OCI-LY1 (cell line): ENCODE results near the gene MRPL10.

Experiments
- H2AFZ ChIP-seq: fragments of 200-600 bp; sonication (generic), shearing (Covaris generic); 2 replicates; pipeline ENCODE4 v1.6.0; 2014; ENCODE audit warnings: antibody characterized with exemption, mild to moderate bottlenecking, low read length
- H3F3A ChIP-seq: fragments of 200-600 bp; sonication (generic), shearing (Covaris generic); 2 replicates; pipeline ENCODE4 v1.6.0; 2014; ENCODE audit warnings: mild to moderate bottlenecking, antibody characterized with exemption, low read length, moderate library complexity; ENCODE audit not compliant: insufficient read depth
- H3K27ac ChIP-seq: fragments of 200-600 bp; sonication (generic); 2 replicates; pipeline ENCODE4 v1.5.1; 2014; ENCODE audit warnings: low read length, mixed run types, mild to moderate bottlenecking, low read depth; ENCODE audit not compliant: poor library complexity, severe bottlenecking
- H3K27me3 ChIP-seq: fragments of 200-600 bp; sonication (generic); 2 replicates; pipeline ENCODE4 v1.6.0; 2014; ENCODE audit warnings: antibody characterized with exemption, mild to moderate bottlenecking, low read length, moderate library complexity; ENCODE audit not compliant: insufficient read depth
- H3K36me3 ChIP-seq: fragments of 200-600 bp; sonication (generic); 2 replicates; pipeline ENCODE4 v1.6.1; 2014; ENCODE audit warnings: mild to moderate bottlenecking, antibody characterized with exemption, low read length, moderate library complexity, mixed read lengths; ENCODE audit not compliant: insufficient read depth
- H3K4me1 ChIP-seq: fragments of 200-600 bp; sonication (generic); 2 replicates; pipeline ENCODE4 v1.5.1; 2014; ENCODE audit warnings: mild to moderate bottlenecking, low read length, moderate library complexity; ENCODE audit not compliant: insufficient read depth, severe bottlenecking
- H3K4me2 ChIP-seq: fragments of 200-600 bp; sonication (generic), shearing (Covaris generic); 2 replicates; pipeline ENCODE4 v1.6.1; 2014; ENCODE audit warnings: low read length
- H3K4me3 ChIP-seq: fragments of 200-600 bp; sonication (generic); 2 replicates; pipeline ENCODE4 v1.5.1; 2014; ENCODE audit warnings: low read length, low read depth, mild to moderate bottlenecking, mixed read lengths; ENCODE audit not compliant: poor library complexity, severe bottlenecking
- H3K79me2 ChIP-seq: fragments of 200-600 bp; shearing (Covaris generic); 2 replicates; pipeline ENCODE4 v1.6.1; 2016; ENCODE audit warnings: mixed run types, low read length, mixed read lengths; ENCODE audit not compliant: insufficient read depth
- H3K9ac ChIP-seq: fragments of 200-600 bp; sonication (generic), shearing (Covaris generic); 2 replicates; pipeline ENCODE4 v1.6.1; 2014; ENCODE audit warnings: mild to moderate bottlenecking, low read length, mixed read lengths
- H3K9me2 ChIP-seq: fragments of 200-600 bp; sonication (generic), shearing (Covaris generic); 2 replicates; pipeline ENCODE4 v1.6.1; 2014; ENCODE audit warnings: low read depth, mild to moderate bottlenecking, low read length, mixed read lengths
- H3K9me3 ChIP-seq: fragments of 200-600 bp; shearing (Covaris generic); 2 replicates; pipeline ENCODE4 v1.6.1; 2014; ENCODE audit warnings: low read length, mixed read lengths
- H4K20me1 ChIP-seq: fragments of 200-600 bp; sonication (generic), shearing (Covaris generic); 2 replicates; pipeline ENCODE4 v1.6.0; 2016; ENCODE audit warnings: mild to moderate bottlenecking, low read length; ENCODE audit not compliant: insufficient read depth
- EZH2 ChIP-seq: fragments of 200-600 bp; sonication (generic), shearing (Covaris generic); IDR thresholded peaks from 2 replicates; pipeline ENCODE4 v1.8.0; 2017; ENCODE audit warnings: borderline replicate concordance, mixed run types, mild to moderate bottlenecking, antibody characterized with exemption, low read length, moderate library complexity, mixed read lengths
- TF ChIP-seq, protein P1 (sequence below): fragments of 200-600 bp; sonication (generic), shearing (Covaris generic); IDR thresholded peaks from 2 replicates; pipeline ENCODE4 v1.5.1; 2017; ENCODE audit warnings: mild to moderate bottlenecking, antibody characterized with exemption, low read length, moderate library complexity, mixed read lengths

Gene MRPL10

DNA sequence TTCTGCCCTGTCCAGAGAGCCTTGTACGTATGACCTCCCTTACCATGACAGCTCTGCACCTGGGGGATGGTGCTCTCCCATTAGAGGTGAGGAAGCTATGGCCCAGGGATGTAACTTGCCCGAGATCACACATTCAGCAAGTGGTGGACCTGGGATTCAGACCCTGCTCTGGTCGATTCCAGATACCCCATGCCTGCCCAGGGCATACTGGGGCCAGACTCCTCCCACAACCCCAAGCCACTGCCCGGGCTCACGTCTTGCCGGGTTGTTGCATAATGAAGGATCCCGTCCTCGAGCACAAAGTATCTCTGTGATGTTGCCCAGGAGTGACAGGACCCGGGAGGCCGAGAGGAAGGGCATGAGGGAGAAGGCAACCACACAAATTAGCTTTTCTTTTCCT is 11.9 kb downstream of the MRPL10 start:
- no peak overlapping the region for H3K27ac ChIP-seq
- no peaks in the 10 kb centered on the region for H3F3A ChIP-seq
- H3K9me3 ChIP-seq: no peaks in the 10 kb centered on the region
- no peaks in the 10 kb centered on the region for H3K79me2 ChIP-seq
- TF ChIP-seq, protein P1, sequence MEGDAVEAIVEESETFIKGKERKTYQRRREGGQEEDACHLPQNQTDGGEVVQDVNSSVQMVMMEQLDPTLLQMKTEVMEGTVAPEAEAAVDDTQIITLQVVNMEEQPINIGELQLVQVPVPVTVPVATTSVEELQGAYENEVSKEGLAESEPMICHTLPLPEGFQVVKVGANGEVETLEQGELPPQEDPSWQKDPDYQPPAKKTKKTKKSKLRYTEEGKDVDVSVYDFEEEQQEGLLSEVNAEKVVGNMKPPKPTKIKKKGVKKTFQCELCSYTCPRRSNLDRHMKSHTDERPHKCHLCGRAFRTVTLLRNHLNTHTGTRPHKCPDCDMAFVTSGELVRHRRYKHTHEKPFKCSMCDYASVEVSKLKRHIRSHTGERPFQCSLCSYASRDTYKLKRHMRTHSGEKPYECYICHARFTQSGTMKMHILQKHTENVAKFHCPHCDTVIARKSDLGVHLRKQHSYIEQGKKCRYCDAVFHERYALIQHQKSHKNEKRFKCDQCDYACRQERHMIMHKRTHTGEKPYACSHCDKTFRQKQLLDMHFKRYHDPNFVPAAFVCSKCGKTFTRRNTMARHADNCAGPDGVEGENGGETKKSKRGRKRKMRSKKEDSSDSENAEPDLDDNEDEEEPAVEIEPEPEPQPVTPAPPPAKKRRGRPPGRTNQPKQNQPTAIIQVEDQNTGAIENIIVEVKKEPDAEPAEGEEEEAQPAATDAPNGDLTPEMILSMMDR: no peak
- no peak for TF ChIP-seq EZH2
- H3K4me3 ChIP-seq: no peak overlapping the region
- no peak overlapping the region for H2AFZ ChIP-seq
- no peaks in the 10 kb centered on the region for H4K20me1 ChIP-seq
- H3K4me2 ChIP-seq: no peak overlapping the region
- no peaks in the 10 kb centered on the region for H3K9me2 ChIP-seq
- H3K36me3 ChIP-seq: peaks cover 43% of the 10 kb centered on the region; the same call in 1 of the 2 replicates
- peaks cover 21% of the 10 kb centered on the region for H3K4me1 ChIP-seq
- H3K27me3 ChIP-seq: no peaks in the 10 kb centered on the region
- no peak overlapping the region for H3K9ac ChIP-seq

DNA sequence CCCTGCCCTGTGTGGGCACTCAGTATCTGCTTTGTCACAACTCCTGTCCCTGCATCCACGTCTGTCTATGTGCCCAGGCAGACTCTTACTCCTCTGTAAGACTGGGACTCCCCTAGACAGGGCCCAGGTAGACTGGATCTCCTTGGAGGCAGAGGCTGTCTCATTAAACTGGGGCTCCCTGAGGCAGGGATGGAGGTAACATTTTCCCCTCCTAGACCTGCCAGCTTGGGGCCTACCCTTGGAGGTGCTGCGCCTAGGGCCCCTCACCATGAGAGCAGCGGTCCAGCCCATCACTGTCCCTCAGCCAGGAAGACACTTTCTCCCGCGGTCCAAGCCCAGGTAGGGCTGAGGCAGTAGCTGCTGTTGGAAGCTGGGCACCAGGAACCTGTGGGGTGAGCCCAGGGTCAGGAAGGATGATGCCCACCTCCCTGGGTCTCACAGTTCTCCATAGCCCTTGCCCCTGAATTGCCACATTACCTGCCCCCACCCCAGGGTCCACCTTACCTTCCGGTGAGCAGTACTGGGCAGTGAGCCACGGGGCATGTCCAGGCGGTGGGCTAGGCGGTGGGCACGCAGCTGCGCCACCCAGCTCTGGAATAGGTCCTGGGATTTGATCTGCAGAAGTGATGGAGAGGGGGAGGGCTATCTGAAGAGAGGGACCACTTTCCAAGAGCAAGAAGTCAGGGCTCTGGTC is 13.2 kb downstream of the MRPL10 start:
- peaks cover 36% of the 10 kb centered on the region for H3K36me3 ChIP-seq
- H3K27ac ChIP-seq: no peak overlapping the region

DNA sequence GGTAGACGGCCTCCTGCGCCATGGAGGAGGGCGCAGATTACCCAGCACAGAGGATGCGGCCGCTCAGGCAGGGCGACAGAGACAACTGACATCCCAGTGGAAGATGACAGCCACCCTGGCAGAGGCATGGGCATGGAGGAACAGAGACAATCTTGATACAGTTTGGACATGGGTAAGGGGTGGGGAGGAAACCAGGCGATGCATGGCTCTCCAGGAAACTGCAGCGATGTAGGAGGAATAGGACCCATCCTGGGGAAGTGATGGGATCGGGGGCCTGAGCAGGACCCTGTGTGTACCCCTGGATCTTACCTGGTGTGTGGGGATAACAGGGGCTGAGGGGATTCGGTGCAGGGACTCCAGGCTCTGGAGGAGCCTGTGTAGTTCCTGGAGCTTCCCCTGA is 14.4 kb downstream of the MRPL10 start:
- H4K20me1 ChIP-seq: no peaks in the 10 kb centered on the region
- H3K9ac ChIP-seq: no peak overlapping the region
- H3F3A ChIP-seq: no peaks in the 10 kb centered on the region
- H3K4me2 ChIP-seq: no peak overlapping the region
- H3K9me2 ChIP-seq: no peaks in the 10 kb centered on the region
- no peak for TF ChIP-seq EZH2
- TF ChIP-seq, protein P1: no peak
- peaks cover 17% of the 10 kb centered on the region for H3K4me1 ChIP-seq
- H3K27me3 ChIP-seq: no peaks in the 10 kb centered on the region
- peaks cover 41% of the 10 kb centered on the region for H3K36me3 ChIP-seq
- H2AFZ ChIP-seq: no peak overlapping the region
- no peaks in the 10 kb centered on the region for H3K9me3 ChIP-seq
- H3K27ac ChIP-seq: no peak overlapping the region
- no peak overlapping the region for H3K4me3 ChIP-seq
- no peaks in the 10 kb centered on the region for H3K79me2 ChIP-seq

More for the DNA sequence above, 13.2 kb downstream of the MRPL10 start:
- no peaks in the 10 kb centered on the region for H3K9me3 ChIP-seq
- H3K4me2 ChIP-seq: no peak overlapping the region
- no peak overlapping the region for H2AFZ ChIP-seq
- TF ChIP-seq, protein P1: no peak
- no peak for TF ChIP-seq EZH2
- H3K9me2 ChIP-seq: no peaks in the 10 kb centered on the region
- H3F3A ChIP-seq: no peaks in the 10 kb centered on the region
- no peak overlapping the region for H3K4me3 ChIP-seq
- no peak overlapping the region for H3K9ac ChIP-seq
- H3K79me2 ChIP-seq: no peaks in the 10 kb centered on the region
- no peaks in the 10 kb centered on the region for H3K27me3 ChIP-seq
- H4K20me1 ChIP-seq: no peaks in the 10 kb centered on the region
- peaks cover 21% of the 10 kb centered on the region for H3K4me1 ChIP-seq
